IPS-NIHi7 (cell line): ENCODE data around the gene CERS1.

Source experiments
- DNase-seq: peaks from one replicate; pipeline ENCODE4 v3.0.0; 2012; ENCODE audit warnings: mixed read lengths; ENCODE audit errors: extremely low spot score

The CERS1 gene

GRCh38 chr19:18898607-18899408 is 2.9 kb upstream of the CERS1 start:
- no peak for DNase-seq

GRCh38 chr19:18898081-18898606 is 2.2 kb upstream of the CERS1 start:
- DNase-seq: no peak

DNA sequence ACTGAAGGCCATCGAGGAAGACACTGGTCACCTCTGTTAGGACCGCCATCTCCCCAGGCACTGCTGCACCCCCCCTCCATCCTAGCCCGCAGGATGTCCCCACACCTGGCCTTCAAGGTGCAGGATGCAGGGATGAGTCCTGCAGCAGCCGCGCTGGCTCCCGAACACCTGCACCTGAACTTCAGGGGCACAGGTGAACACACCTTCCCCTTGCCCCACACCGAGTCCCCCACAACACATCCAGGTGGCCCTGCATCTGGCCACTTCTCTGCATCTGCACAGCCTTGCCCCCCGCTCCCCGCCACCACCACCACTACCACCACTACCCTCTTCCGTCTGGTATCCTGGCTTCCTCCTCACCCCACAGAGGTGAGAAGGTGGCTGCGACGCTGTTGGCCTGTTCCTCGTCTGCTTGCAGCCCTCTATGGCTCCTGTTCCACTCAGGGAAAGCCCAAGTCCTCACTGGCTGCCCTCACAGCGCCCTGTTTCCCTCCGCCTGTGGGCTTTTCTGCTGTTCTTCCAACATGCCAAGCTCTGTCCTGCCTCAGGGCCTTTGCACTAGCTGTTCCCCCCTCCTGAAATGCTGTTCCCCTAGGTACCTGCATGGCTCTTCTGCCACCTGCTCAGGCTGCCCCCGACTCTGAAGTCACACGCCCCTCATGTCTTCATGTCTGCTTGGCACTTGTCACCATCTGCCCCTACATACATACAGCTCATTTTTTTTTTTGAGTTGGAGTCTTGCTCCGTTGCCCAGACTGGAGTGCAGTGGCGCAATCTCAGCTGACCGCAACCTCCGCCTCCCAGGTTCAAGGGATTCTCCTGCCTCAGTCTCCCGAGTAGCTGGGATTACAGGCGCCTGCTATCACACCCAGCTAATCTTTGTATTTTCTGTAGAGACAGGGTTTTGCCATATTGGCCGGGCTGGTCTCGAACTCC is 1.4 kb upstream of the CERS1 start:
- DNase-seq: no peak

GRCh38 chr19:18896421-18896841 is 473 bp upstream of the CERS1 start:
- no peak for DNase-seq

- DNase-seq: peak; percentile 88
Observed at GRCh38 chr19:18895038-18895823, 727 bp downstream of the CERS1 start.

GRCh38 chr19:18894254-18895037 is 1.5 kb downstream of the CERS1 start:
- DNase-seq: peak; percentile 73

GRCh38 chr19:18893587-18894253 is 2.2 kb downstream of the CERS1 start:
- no peak for DNase-seq

- no peak for DNase-seq
Observed at GRCh38 chr19:18889949-18890745, 5.8 kb downstream of the CERS1 start.

GRCh38 chr19:18886972-18887371 is 9.0 kb downstream of the CERS1 start:
- DNase-seq: no peak

GRCh38 chr19:18883526-18884304 is 12.2 kb downstream of the CERS1 start:
- no peak for DNase-seq

- no peak for DNase-seq
Observed at GRCh38 chr19:18881491-18881890, 14.5 kb downstream of the CERS1 start.

- peak; percentile 80 for DNase-seq
Observed at GRCh38 chr19:18879579-18880373, 16.2 kb downstream of the CERS1 start.

DNA sequence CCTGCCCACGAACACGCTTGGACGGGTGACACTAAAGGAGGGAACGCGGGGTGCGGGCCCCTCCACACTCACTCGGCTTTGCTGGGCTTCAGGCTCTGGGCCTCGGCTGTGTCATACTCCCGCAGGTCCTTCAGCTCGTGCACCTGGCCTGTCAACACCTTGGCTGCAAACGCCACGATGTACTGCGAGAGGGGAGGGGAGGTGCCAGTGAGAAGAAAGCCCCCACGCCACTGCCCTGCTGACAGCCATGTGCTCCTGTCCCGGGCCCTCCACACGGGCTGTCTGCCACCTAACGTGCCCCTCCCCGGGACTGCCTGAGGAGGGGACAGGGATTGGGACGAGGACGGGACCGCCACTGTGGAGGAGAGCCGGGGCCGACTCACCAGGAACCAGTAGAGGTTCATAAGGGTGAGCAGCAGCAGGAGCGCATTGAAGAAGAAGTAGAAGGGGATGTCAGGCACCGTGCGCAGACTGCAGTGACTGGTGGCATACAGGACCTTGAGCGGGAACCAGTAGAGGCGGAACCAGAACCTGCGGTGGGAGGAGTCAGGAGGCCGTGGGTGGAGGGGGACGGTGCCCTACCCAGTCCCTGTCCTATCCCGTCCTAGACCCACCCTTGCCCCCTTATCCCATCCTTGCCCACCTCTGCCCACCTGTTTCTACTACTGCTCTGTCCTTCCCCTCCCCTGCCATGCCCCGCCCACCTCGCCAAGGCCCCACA is 16.9 kb downstream of the CERS1 start:
- DNase-seq: peak; percentile 47

DNA sequence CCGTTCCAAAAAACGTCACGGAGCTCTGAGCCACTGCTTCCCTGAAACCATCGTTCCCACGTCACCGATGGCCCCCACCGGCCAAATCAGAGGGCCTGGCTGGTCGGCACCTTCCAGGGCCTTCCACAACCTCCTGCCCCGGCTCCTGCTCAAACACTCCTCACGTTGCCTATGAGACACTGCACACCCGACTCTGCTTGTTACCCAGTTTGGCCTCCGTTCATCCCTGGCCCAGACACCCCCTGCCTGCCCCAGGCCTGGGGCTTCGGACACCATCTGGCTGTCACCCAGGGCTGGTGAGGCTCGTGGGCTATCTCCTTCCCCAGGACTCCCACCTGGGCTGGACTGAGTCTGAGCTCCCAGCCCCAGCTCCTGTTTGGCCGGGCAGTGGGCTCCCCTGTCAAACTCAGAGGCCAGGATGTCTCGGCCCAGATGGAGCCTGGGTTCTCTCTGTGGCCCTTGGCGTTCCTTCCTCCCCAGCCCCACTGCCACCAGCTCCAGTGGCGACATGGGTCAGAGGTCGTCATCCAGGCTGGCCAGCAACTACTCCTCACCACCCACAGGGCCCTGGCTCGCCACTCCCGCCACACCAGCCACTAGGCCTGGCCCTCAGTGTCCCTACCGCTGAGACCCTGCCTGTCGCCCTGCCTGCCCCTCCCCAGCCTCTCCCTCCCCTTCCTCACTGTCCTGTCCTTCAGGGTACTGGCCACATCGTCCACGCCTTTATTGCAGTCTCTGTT is 17.7 kb downstream of the CERS1 start:
- no peak for DNase-seq

DNA sequence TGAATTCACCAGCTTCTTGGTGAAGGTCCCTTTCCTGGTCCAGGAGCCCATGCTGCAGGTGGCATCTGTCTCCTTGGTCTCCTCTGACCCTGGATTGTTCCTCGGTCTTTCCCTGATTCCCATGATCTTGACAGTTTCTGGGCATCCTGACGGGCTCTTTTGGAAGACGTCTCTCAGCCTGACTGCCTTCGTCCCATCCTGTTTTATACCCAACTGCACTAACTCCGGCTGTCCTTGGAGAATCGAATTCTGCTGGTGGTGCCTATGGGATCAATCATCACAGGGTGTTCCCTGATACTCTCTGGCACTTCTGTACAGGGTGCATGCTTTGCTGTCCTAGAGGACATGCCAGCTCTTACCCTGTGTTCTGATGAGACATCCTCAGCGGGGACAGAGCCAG is 19.1 kb downstream of the CERS1 start:
- DNase-seq: no peak

GRCh38 chr19:18875726-18876125 is 20.2 kb downstream of the CERS1 start:
- DNase-seq: no peak
